ENCODE measurements around the gene ALX4.

The ALX4 gene

DNA sequence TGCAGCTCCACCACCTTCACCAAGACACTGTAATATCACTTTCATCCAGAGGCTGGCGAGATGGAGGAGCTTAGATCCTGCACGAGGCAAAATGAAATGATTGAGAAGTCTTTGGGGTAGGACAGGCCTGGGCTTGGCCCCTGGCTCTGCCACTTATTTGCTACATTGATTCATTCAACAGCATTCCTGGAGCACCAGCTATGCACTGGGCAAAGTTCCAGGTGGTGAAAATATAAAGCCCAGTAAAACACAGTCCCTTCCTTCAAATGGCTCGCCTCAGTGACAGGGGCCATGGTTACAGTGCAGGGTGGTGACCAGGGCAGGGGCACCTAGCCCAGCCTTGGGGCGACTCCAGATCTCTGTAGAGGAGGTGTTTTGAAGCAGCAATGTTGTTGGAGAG, 19.7 kb downstream of the ALX4 start:
- DNase-seq = no peak

DNA sequence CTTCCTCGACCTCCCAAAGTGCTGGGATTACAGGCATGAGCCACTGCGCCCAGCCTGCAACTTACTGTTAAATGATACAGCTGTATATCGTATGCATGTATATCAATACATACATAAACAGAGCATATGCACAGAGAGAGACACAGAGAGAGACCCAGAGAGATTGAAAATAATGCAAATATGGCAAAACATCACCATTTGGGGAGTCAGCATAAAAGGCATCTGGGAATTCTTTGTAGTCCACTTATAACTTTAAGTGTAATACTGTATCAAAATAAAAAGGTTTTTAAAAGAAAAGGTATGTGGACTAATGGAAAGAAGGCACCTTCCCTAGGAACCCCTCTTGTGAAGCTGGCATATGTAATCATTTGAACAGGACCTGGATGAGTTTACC, 21.8 kb downstream of the ALX4 start:
- no peak for DNase-seq

DNA sequence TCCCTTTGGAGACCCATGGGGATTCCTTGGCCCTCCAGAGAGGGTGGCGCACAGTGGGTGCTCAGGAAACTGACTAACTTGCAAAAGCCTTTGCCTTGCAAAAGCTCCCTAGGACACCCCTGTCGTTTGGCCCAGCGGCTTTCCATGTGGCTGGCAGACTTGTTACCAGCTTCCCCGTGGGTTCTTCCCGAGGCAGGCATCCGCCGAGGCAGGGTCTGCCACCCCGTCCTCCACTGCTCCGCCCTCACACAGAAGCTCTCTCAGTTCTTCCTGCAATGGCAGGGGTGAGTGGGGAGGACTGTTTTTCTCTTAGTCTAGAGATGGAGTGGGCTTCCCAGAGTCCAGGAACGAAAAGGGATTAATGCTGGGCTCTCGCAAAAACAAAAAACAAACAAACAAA, 23.0 kb downstream of the ALX4 start:
- DNase-seq = no peak

DNA sequence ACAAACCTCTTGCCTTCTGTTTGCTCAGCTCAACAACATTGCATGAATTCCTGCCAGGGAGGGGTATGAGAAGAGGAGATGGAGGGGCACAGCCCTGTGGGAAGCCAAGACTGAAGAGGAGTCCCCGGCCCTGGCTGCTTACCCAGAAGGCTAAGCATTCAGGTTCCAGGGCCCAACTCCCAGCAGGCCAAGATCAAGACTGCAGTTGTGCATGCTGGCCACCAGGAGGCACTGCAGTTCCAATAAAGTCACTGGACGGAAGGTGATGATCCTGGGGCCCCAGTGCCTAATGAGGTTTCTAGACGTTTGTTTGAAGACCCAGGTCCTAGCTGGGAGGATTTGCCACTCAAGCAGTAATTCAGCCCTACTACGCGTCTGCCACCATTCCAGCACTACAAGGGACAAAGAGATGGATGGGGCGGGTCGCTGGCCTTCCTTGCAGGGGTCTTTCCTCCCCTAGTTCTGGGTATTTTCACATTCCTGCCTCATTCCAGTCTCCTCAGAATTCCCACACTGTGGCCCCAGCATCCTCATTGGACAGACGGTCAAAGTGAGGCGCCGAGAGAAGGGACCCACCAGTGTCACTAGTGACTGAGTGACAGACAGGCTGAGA, 23.6 kb downstream of the ALX4 start:
- DNase-seq = peak; percentile 65 to 74

DNA sequence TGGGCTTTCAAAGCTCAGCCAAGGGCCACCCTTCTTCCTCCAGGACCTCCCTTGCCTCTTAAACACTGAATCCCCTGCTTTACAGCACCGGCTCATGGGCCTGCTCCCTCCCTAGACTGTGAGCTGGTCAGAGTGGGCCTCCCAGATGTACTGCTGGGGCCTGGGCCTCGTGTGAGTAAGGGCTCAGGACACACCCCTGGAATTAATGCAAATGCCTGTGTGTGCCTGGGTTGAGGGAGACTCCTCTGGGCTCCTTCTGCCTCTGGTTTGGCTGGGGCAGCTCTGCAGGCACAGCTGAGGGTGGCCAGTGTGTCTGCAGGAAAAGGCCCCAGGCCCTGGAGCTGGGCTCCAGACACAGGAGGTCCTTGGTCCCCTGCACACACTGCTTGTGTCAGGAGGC, 24.2 kb downstream of the ALX4 start:
- no peak for DNase-seq

DNA sequence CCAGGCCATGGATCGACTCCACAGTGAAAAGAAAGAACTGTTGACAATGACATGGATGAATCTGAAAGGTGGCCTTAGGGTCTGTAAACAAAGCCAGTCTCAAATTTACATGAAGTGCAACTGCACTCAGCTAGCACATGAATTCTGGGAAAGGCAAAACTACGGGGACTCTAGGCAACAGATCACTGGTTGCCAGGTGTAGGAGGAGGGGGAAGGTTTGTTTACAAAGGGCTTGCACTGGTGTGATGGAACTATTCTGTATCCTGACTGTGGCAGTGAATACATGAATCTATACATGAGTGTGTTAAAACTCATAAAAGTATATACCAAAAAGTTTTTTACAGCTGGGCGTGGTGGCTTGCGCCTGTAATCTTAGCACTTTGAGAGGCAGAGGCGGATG, 27.3 kb downstream of the ALX4 start:
- no peak for DNase-seq

DNA sequence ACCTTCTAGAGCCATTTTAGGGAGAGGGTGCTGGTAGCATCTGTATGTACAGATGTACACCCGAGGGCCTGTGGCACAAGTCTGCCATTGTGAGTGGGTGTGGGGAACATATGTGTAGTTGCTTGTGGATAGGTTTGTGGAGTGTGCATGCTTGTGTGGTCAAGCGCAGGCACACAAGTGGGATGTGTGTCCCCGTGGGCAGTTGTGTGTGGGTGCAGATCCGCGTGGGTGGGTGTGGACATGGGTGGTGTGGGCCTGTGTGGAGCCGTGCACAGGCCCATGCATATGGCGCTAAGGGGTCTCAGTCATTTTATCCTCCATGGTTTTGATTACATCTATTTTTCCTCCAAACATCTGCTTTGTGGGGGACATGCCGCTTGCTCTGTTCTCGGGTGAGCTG, 28.8 kb downstream of the ALX4 start:
- DNase-seq = no peak

DNA sequence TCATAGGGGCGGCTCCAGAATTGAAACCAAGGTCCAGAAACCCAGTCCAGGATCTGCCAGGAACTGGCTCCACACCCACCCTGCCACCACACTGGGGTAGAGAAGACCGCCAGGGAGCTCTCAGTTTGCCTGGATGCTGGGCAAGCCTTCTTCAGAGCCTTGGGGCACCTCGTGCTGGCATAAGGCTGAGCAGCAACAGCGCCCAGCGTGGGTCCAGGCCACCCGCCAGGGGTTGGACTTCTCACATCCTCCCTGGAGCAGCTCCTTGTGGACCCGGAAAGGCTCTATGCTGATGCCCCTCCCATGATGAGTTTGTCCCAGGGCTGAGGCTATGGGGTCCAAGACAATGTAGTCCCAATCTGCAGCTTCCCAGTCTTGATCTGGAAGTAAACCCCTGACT, 29.7 kb downstream of the ALX4 start:
- no peak for DNase-seq

DNA sequence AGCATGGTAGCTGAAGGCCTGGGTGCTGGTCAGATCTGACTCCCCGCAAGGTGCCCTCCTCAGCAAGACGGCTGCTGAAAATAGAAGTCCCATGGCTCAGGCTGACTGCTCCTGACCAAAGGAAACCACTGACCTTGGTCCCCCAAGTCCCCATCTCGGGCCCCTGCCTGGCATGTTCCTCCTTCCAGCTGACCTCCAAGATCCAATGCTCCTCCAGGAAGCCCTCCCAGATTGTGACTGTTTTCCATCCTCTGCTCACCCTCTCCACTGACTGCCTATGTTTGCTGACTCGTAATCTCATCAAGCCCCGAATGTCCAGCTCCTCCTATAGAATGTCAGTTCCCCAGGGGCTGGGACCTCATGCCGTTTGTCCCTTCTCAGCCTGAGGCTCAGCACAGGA, 30.5 kb downstream of the ALX4 start:
- no peak for DNase-seq

DNA sequence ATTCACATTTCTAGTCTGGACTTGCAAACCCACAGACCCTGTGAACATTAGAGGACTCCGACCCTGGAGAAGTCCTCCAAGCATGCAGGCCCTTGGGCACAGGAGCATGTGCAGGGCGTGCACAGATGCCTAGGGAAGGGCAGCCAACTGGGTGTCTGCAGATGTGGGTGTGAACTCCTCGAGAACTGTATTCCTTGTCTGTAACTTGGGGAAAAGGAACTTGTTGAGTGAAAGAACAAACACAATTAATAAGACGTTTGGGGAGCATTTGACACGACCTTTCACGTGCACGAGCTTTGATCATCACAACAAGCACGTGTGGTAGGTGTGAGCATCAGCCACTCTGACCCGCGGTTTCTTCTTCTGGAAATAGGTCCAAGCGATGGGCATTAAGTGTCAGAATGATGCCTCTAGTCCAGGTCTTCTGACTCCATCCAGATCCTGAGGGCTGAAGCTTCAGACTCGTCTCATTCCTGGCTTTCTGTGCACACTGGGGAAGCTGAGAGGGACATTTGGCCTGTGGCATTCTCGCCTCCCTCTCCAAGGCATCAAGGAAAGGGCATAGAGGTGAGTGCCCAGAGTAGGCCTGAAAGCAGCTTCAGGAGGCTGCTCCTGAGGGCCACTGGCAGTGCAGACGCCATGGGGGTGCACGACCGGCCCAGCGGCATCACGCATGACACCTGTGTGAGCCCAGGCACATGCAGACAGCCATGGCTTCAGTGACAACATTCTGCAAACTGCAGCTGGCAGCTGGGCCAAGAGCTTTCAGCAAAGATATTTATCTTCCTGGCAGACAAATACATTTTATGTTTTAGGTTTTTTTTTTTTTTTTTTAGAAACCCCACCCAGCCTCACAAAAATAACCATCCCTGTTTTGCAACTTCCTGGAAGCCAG, 32.5 kb downstream of the ALX4 start:
- no peak for DNase-seq

DNA sequence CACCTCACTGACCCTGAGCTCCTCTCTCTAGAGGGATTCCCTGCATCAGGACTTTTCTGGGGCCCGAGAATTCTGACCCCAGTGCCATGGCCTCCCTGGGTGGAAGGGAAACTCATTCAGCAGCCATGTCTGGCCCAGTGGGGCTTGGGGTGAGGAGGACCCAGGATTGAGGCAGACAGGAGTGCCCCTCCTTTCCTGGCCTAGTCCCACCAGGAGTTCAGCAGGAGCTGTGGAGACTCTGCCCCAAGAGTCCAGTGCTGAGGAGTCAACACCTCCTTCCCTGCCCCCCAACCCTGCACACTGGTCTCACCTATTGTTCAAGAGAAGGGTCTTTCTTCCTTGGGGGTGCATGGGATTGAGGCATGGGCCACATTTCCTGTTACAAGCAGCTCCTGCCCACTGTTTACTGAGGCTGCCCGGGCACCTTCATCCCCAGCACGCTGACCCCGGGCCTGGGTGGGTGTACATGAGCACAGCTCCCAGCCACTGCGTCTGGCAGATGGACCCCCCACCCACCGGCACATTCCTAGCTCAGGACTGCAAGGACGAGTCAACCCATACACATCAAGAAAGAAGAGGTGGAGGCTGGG, 33.9 kb downstream of the ALX4 start:
- DNase-seq = no peak

DNA sequence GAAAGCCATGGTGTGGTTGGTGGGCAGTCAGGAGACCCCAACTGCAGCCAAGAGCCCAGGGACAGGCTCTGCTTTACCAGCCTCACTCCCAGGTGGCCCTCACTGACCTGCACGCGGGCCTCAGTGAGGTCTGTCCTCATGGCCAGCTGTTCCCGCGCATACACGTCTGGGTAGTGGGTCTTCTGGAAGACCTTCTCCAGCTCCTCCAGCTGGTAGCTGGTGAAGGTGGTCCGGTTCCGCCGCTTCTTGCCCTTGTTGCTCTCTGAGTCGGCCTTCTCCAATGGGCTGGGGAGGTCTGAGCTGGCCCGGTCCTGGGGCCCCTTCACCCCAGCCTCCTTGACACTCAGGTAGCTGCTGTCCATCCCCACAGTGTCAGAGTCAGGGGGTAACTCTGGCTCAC, 34.7 kb downstream of the ALX4 start:
- DNase-seq = no peak

DNA sequence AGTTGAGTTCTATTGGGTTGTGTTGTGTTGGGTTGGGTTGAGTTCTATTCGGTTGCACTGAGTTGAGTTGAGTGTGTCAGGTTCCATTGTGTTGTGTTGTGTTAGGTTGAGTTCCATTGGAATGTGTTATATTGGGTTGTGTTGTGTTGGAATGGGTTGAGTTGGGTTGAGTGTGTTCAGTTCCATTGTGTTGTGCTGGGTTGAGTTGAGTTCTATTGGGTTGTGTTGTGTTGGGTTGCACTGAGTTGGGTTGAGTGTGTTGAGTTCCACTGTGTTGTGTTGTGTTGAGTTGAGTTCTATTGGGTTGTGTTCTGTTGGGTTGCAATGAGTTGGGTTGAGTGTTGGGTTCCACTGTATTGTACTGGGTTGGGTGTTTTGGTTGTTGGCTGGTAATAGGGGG, 35.5 kb downstream of the ALX4 start:
- DNase-seq = no peak

DNA sequence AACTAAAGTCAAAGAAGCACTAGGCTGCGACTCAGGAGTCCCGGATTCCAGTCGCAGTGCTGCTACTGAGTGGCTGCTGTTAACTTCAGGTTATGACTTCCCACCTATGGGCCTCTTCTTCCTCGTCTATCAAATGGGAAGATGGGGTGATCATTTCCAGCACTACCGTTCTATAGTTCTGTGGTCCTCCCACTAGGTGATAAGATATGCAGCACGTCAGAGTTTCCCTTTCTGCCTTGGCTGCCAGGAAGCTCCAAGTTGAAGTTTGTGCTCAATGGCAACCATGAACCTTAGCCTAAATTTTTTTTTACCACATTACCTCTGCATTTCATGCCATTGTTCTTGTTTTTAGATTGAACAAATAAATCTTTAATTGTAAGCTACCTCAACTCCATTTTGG, 38.7 kb downstream of the ALX4 start:
- DNase-seq = no peak

DNA sequence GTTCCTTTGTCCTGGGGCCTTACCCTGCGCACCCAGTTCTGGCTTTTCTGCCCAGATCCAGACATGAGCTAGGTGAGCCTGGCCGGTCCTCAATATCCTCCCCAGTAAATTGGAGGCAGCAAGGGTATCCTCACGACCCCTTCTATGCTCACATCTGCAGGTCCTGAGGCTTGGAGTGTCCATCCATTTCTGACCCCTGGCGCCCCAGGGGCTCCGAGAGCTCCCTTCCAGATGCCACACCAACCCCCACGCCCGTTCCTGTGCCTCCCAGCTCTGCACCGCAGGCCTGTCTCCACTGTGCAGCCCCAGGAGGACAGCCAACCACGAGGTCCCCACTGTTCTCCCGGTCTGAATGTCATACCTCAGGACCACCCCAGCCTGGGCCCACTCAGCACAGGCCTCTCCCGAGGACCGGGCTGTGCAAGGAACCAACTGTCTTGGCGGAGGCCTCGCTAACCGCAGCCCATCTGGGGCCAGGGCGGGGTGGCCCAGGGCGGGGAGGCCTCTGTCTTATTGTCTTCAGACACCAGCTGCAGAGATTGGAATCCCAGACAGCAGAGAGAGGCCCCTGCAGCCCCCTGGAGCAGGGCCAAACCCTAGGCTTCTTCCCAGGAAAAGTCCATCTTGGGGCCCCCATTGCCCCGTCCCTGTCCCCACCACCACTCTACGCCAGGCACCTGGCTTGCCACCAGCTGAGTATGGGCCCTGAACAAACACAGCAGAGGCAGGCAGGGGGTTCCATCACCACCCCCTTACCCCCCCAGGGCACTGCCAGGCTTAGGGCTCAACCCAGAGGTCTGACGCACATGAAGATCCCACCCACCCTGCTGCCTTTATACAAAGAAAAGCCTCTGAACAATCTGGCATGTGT, 39.3 kb downstream of the ALX4 start:
- no peak for DNase-seq

DNA sequence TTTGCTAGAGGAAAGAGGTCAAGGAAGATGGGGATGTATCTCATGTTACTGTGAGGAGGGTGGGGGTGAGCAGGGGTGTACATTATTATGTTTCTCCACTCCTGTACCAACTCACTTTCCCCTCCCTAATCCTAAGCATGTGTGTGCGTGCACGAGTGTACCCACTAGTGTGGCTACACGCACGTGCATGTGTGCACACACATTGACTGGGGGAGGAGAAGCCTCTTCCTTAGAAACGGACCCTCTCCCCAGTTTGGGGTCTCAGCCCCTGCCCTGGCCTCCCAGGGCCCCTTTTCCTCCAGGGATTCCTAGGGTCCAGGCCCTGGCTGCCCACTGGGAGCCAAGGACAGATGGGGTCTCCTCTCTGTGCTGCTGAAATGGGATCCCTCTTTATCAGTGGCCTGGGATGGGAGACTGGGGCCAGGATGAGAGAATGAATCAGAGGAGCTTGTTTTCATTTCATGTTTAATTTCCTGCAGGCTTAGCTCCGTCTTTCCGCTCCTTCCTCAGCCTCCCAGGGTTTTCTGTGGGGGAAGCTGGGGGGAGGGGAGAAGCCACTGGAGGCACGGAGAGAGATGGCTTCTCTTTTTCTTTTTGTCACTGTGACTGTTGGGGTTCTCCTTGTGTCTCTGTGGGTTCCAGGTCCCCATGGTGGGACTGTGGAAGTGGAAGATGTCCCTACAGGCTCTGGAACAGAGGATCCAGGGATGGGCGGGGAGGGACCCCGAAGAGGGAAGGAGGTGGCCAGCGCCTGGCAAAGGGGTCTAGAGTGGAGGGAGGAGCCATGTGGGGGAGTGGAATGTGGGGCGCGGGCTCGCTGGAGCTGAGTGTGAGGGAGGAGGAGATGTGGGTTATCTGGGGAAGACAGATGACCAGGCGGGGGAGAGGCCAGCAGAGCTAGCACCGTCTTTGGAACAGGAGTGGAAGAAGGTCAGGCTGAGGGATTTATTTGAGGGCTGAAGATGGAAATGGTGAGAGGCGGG, 40.3 kb downstream of the ALX4 start:
- DNase-seq = no peak

DNA sequence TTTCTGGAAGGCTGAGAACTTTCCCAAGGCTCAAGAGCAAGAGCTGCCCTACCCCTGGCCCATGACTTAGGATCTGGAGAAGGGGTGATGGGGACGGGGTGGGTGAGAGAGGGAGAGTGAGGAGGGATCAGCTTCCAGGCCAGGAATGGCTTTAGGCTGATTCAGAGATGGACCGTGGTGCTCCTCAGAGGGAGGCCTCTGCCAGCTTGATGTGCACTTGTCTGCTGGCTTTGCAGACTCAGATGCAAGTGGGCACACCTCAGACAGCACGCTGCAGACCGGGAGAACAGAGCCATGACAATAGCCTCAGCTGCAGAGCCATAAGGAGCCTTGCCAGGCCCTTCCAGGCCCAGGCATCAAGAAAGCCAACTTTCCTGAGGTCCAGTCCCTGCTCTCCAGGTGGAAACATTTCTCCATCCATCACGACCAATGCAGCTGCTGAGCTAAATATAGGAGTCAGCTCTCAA, 41.3 kb downstream of the ALX4 start:
- DNase-seq = no peak

DNA sequence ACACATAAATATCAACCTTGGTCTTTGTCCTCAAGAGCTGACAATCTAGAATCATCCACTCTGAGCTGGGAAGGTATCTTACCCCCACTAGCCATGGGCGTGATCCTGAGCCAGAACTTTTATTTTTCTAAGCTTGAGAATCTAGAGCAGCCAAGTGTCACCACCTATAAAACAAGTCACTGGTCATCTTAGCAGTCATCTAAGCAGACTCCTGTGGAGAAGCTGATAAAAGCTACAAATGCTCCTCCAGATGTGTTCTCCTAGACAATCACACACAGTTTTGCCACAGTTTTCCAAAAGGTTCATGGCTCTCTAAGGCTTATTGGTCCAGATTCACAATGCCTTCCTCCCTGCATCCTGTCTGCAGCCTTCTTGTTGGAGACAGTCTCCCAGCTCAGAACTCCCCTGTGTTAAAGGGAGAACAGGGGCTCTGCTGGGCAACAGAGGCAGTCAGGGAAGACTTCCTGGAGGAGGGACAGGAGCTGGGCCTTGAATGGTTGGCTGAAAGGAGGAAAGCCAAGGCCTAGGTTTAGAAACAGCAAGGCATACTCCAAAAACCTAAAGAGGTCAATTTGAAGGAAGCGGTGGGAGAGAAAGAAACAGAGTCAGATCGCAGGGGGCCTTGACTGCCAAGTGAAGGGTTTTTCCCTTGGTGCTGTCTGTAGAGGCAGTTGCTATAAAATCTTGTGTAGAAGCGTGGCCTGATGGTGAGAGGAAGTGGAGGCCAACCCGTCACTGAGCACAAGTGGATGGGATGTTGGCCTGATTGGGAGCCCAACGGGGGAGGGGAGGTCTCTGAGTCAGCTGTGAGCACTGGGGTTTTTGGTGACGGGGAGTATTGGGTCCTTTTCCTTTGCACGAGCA, 42.0 kb downstream of the ALX4 start:
- no peak for DNase-seq

DNA sequence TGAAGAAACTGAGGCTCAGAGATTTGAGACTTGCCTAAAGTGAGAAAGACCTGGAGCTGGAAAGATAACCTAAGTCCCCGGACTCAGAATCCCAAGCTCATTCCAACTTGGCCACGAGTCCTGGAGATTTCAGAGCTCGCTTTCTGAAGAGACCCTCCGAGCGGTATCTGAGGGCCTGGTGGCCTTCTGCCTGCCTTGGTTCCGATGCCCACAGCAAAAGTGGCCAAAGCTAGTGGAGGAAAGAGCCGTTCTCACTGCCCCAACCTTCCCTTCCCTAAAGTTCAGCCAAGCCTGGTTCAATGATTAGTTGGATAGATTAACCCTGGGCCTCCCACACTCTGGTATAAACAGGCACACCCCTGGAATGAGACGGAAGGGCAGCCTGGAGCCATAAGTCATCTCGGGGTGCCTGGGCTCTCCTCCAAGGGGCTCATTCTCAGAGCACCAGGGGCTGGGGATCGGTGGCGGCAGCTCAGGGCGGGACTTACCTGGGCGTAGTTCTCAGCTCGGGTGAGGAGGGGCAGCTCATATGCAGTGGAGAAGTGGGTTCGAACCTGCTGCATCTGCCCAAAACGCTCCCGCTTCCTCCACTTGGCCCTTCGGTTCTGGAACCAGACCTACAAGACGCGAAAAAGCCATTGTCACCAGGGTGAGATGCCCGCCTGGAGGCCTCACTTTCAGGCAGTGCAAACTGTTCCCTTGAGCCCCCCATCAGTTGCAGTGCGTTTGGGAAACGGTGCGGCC, 42.8 kb downstream of the ALX4 start:
- no peak for DNase-seq
